ENCODE data around the gene RPTOR.

DNA sequence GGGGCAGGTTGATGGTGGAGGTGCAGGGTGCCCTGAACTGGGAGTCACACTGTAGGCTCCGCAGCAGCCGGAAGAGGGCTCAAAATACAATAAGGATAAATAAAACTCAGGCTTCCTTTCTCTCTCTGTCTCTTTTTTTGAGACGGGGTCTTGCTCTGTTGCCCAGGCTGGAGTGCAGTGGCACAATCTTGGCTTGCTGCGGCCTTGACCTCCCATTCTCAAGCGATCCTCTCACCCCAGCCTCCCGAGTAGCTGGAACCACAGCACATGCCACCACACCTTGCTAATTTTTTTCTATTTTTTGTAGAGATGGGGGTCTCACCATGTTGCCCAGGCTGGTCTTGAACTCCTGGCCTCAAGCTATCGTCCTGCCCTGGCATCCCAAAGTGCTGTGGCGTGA is 35.3 kb upstream of the RPTOR start:
- TF ChIP-seq, protein P1, sequence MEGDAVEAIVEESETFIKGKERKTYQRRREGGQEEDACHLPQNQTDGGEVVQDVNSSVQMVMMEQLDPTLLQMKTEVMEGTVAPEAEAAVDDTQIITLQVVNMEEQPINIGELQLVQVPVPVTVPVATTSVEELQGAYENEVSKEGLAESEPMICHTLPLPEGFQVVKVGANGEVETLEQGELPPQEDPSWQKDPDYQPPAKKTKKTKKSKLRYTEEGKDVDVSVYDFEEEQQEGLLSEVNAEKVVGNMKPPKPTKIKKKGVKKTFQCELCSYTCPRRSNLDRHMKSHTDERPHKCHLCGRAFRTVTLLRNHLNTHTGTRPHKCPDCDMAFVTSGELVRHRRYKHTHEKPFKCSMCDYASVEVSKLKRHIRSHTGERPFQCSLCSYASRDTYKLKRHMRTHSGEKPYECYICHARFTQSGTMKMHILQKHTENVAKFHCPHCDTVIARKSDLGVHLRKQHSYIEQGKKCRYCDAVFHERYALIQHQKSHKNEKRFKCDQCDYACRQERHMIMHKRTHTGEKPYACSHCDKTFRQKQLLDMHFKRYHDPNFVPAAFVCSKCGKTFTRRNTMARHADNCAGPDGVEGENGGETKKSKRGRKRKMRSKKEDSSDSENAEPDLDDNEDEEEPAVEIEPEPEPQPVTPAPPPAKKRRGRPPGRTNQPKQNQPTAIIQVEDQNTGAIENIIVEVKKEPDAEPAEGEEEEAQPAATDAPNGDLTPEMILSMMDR (IDR thresholded peaks at IDR 0.05; ENCODE audit: insufficient read depth, low read length), result no peak
- TF ChIP-seq, protein P2, sequence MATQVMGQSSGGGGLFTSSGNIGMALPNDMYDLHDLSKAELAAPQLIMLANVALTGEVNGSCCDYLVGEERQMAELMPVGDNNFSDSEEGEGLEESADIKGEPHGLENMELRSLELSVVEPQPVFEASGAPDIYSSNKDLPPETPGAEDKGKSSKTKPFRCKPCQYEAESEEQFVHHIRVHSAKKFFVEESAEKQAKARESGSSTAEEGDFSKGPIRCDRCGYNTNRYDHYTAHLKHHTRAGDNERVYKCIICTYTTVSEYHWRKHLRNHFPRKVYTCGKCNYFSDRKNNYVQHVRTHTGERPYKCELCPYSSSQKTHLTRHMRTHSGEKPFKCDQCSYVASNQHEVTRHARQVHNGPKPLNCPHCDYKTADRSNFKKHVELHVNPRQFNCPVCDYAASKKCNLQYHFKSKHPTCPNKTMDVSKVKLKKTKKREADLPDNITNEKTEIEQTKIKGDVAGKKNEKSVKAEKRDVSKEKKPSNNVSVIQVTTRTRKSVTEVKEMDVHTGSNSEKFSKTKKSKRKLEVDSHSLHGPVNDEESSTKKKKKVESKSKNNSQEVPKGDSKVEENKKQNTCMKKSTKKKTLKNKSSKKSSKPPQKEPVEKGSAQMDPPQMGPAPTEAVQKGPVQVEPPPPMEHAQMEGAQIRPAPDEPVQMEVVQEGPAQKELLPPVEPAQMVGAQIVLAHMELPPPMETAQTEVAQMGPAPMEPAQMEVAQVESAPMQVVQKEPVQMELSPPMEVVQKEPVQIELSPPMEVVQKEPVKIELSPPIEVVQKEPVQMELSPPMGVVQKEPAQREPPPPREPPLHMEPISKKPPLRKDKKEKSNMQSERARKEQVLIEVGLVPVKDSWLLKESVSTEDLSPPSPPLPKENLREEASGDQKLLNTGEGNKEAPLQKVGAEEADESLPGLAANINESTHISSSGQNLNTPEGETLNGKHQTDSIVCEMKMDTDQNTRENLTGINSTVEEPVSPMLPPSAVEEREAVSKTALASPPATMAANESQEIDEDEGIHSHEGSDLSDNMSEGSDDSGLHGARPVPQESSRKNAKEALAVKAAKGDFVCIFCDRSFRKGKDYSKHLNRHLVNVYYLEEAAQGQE (IDR thresholded peaks at IDR 0.05; ENCODE audit: insufficient replicate concordance, low read depth), result no peak
